HEK293 (cell line): Measurements from ENCODE around the gene PRR19.

Experiments
- CTCF ChIA-PET: fragments of 350-600 bp; formaldehyde crosslinking; extraction: SDS; loops from one replicate; lab custom pipeline; 2021; ENCODE audit warnings: antibody characterized with exemption; lab: Yijun Ruan, JAX
- POLR2A ChIA-PET: fragments of 300-600 bp; formaldehyde crosslinking; extraction: SDS; loops from one replicate; lab custom pipeline; 2020; ENCODE audit warnings: antibody characterized with exemption, inconsistent platforms; lab: Yijun Ruan, JAX
- H3K27ac ChIP-seq: fragments of 200-500 bp; sonication (Bioruptor generic); 2 replicates; pipeline ENCODE4 v1.5.1; 2014; ENCODE audit warnings: low read depth, low read length, control low read depth, inconsistent platforms; ENCODE audit errors: extremely low read depth
- H3K36me3 ChIP-seq, 2 experiments: fragments of 200-500 bp in 1 of 2; sonication (Bioruptor generic) in 1 of 2; 1 replicate in 1 of 2; 2 replicates in 1 of 2; pipeline ENCODE4 v1.5.1; 2014 to 2017; ENCODE audit warnings: inconsistent platforms in 2 of 2, low read length in 2 of 2; ENCODE audit not compliant: control insufficient read depth in 2 of 2, insufficient read depth in 1 of 2
- H3K4me1 ChIP-seq: fragments of 200-500 bp; sonication (Bioruptor generic); 2 replicates; pipeline ENCODE4 v1.5.1; 2014; ENCODE audit warnings: mild to moderate bottlenecking, low read length, inconsistent platforms; ENCODE audit not compliant: control insufficient read depth, insufficient read depth
- H3K4me3 ChIP-seq: 2 replicates; pipeline ENCODE4 v1.5.1; 2011; ENCODE audit warnings: low read depth, mild to moderate bottlenecking, control low read depth, low read length, moderate library complexity
- H3K9me3 ChIP-seq: fragments of 200-500 bp; sonication (Bioruptor generic); 2 replicates; pipeline ENCODE4 v1.5.1; 2014; ENCODE audit warnings: low read depth, low read length, inconsistent platforms; ENCODE audit not compliant: control insufficient read depth, insufficient read depth
- KLF9 ChIP-seq: fragments of 450-650 bp; formaldehyde crosslinking; IDR thresholded peaks from 2 replicates; pipeline ENCODE4 v1.5.1; 2016; ENCODE audit warnings: missing biosample characterization, missing genetic modification characterization, low read depth
- MEIS1 ChIP-seq: sonication (generic); formaldehyde crosslinking; IDR thresholded peaks from 2 replicates; pipeline ENCODE4 v1.8.1; 2022; ENCODE audit warnings: missing genetic modification reagents, mild to moderate bottlenecking, borderline replicate concordance
- MYNN ChIP-seq: fragments of 450-650 bp; formaldehyde crosslinking; IDR thresholded peaks from 2 replicates; pipeline ENCODE4 v1.5.1; 2016; ENCODE audit warnings: missing biosample characterization, missing genetic modification characterization, borderline replicate concordance
- PRDM4 ChIP-seq: fragments of 450-650 bp; formaldehyde crosslinking; IDR thresholded peaks from 2 replicates; pipeline ENCODE4 v1.5.1; 2017; ENCODE audit warnings: missing biosample characterization, missing genetic modification characterization
- YY2 ChIP-seq: fragments of 450-650 bp; formaldehyde crosslinking; IDR thresholded peaks from 2 replicates; pipeline ENCODE4 v1.5.1; 2016; ENCODE audit warnings: missing biosample characterization, missing genetic modification characterization
- ZBTB1 ChIP-seq: fragments of 450-650 bp; formaldehyde crosslinking; IDR thresholded peaks from 2 replicates; pipeline ENCODE4 v1.5.1; 2016; ENCODE audit warnings: missing biosample characterization, missing genetic modification characterization
- ZBTB17 ChIP-seq: fragments of 450-650 bp; formaldehyde crosslinking; IDR thresholded peaks from 2 replicates; pipeline ENCODE4 v1.5.1; 2016; ENCODE audit warnings: missing biosample characterization, missing genetic modification characterization
- ZBTB21 ChIP-seq: fragments of 450-650 bp; formaldehyde crosslinking; IDR thresholded peaks from 2 replicates; pipeline ENCODE4 v1.5.1; 2017; ENCODE audit warnings: missing biosample characterization, missing genetic modification characterization
- ZBTB8A ChIP-seq: fragments of 450-650 bp; formaldehyde crosslinking; IDR thresholded peaks from 2 replicates; pipeline ENCODE4 v1.5.1; 2016; ENCODE audit warnings: missing biosample characterization, missing genetic modification characterization
- ZEB2 ChIP-seq: fragments of 450-650 bp; formaldehyde crosslinking; IDR thresholded peaks from 2 replicates; pipeline ENCODE4 v1.5.1; 2016; ENCODE audit warnings: missing biosample characterization, missing genetic modification characterization
- ZNF175 ChIP-seq: fragments of 450-650 bp; formaldehyde crosslinking; IDR thresholded peaks from 2 replicates; pipeline ENCODE4 v1.5.1; 2016; ENCODE audit warnings: missing biosample characterization, missing genetic modification characterization
- ZNF19 ChIP-seq: fragments of 450-650 bp; formaldehyde crosslinking; IDR thresholded peaks from 2 replicates; pipeline ENCODE4; 2016; ENCODE audit warnings: missing biosample characterization, missing genetic modification characterization, low read depth
- ZNF274 ChIP-seq, 2 experiments: fragments of 200-500 bp in 1 of 2; fragments of 450-650 bp in 1 of 2; sonication (Bioruptor generic) in 1 of 2; formaldehyde crosslinking in 1 of 2; IDR thresholded peaks; 2 replicates each; pipeline versions ENCODE4 v1.5.1 to v1.6.1; 2014 to 2016; ENCODE audit warnings: borderline replicate concordance in 1 of 2, inconsistent platforms in 1 of 2, low read length in 1 of 2, missing biosample characterization in 1 of 2, missing genetic modification characterization in 1 of 2
- ZNF311 ChIP-seq: fragments of 450-650 bp; formaldehyde crosslinking; IDR thresholded peaks from 2 replicates; pipeline ENCODE4 v1.5.1; 2017; ENCODE audit warnings: missing biosample characterization, missing genetic modification characterization, borderline replicate concordance
- ZNF324 ChIP-seq: fragments of 450-650 bp; formaldehyde crosslinking; IDR thresholded peaks from 2 replicates; pipeline ENCODE4 v1.5.1; 2016; ENCODE audit warnings: missing biosample characterization, missing genetic modification characterization
- ZNF341 ChIP-seq: fragments of 450-650 bp; formaldehyde crosslinking; IDR thresholded peaks from 2 replicates; pipeline ENCODE4; 2016; ENCODE audit warnings: low read depth, missing biosample characterization, missing genetic modification characterization
- ZNF350 ChIP-seq: fragments of 450-650 bp; formaldehyde crosslinking; IDR thresholded peaks from 2 replicates; pipeline ENCODE4 v1.5.0; 2017; ENCODE audit warnings: missing biosample characterization, mild to moderate bottlenecking, missing genetic modification characterization
- ZNF398 ChIP-seq: fragments of 450-650 bp; formaldehyde crosslinking; IDR thresholded peaks from 2 replicates; pipeline ENCODE4 v1.5.1; 2017; ENCODE audit warnings: missing biosample characterization, missing genetic modification characterization
- ZNF423 ChIP-seq: fragments of 450-650 bp; formaldehyde crosslinking; IDR thresholded peaks from 2 replicates; pipeline ENCODE4 v1.5.1; 2016; ENCODE audit warnings: missing biosample characterization, missing genetic modification characterization
- ZNF433 ChIP-seq: fragments of 450-650 bp; formaldehyde crosslinking; IDR thresholded peaks from 2 replicates; pipeline ENCODE4 v1.5.1; 2016; ENCODE audit warnings: missing biosample characterization, missing genetic modification characterization, low read depth
- ZNF473 ChIP-seq: fragments of 450-650 bp; formaldehyde crosslinking; IDR thresholded peaks from 2 replicates; pipeline ENCODE4 v1.5.1; 2017; ENCODE audit warnings: missing biosample characterization, missing genetic modification characterization
- ZNF610 ChIP-seq: fragments of 450-650 bp; formaldehyde crosslinking; IDR thresholded peaks from 2 replicates; pipeline ENCODE4 v1.5.1; 2016; ENCODE audit warnings: missing biosample characterization, missing genetic modification characterization, borderline replicate concordance
- ZNF623 ChIP-seq: fragments of 450-650 bp; formaldehyde crosslinking; IDR thresholded peaks from 2 replicates; pipeline ENCODE4 v1.5.1; 2016; ENCODE audit warnings: missing biosample characterization, missing genetic modification characterization
- ZNF639 ChIP-seq: fragments of 450-650 bp; formaldehyde crosslinking; IDR thresholded peaks from 2 replicates; pipeline ENCODE4 v1.5.1; 2016; ENCODE audit warnings: missing biosample characterization, missing genetic modification characterization
- ZNF658 ChIP-seq: fragments of 450-650 bp; formaldehyde crosslinking; IDR thresholded peaks from 2 replicates; pipeline ENCODE4; 2016; ENCODE audit warnings: missing biosample characterization, missing genetic modification characterization
- ZNF785 ChIP-seq: fragments of 450-650 bp; formaldehyde crosslinking; IDR thresholded peaks from 2 replicates; pipeline ENCODE4 v1.5.1; 2016; ENCODE audit warnings: missing biosample characterization, missing genetic modification characterization
- TF ChIP-seq, protein P1 (sequence below): fragments of 450-650 bp; formaldehyde crosslinking; IDR thresholded peaks from 2 replicates; pipeline ENCODE4 v1.5.1; 2016; ENCODE audit warnings: missing biosample characterization, missing genetic modification characterization

The PRR19 gene

DNA sequence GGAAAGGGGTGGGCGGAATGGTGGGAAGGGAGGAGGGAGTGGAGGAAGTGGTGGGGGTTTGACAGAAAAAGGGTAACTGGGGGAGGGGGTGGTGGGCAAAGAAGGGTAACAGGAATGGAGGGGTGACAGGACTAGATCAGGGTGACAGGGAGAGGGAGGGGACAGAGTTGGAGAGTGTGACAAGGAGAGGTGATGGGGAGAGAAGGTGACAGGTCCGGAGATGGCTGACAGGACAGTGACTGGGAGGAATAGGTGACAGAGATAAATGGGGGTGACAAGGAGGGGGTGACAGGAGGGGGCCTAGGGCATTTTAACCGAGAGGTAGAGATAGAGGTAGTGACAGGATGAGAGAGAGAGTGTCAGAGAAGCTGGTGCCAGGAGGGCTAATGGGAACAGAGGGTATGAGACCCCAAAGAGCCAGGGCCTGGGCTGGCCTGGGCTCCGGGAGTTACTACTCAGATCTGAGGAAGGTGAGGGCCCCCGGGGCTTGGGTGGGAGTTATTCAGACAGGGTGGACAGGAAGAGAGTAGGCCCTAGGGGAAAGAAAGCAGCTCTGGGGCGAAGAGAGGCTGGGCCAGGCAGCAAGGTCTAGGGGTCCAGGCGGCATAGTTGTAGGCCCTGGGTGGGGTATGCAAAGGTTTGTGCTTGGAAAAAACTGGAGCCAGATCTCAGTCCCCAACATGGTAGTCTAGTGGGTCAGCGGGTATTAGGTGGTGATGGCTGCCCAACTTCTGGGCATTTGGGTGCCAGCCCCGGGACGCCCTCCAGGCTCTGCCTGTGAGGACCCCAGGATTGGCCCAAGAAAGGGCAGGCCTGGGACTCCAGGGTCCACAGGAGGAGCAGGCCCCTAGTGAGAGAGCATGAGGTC, 32.2 kb upstream of the PRR19 start:
- ChIA-PET CTCF (interaction anchor here (1.3 to 2.7 kb wide), 3 partner anchors 10 to 25 kb away, joined by 3 to 28 read pairs (median 5); no protein-coding TSS in a partner anchor), POLR2A (interaction anchor here (0.5 to 2.7 kb wide), 6 partner anchors 8 to 33 kb away, joined by 3 to 18 read pairs (median 8); partner anchors contain the start of genes GSK3A and PAFAH1B3)
- Histone ChIP-seq H3K4me3 (peak overlapping the region; percentile 52), H3K27ac (peak overlapping the region; percentile 60), H3K4me1 (peaks cover 16% of the 10 kb centered on the region), H3K36me3 (peaks cover 5 to 35% of the 10 kb centered on the region in 2 experiments), H3K9me3 (no peaks in the 10 kb centered on the region)
- TF ChIP-seq ZEB2 (no peak), ZBTB17 (tag by site-specific recombination) (no peak), ZNF658 (tag by site-specific recombination) (no peak), ZNF423 (tag by site-specific recombination) (no peak), ZNF433 (tag by site-specific recombination) (no peak), MYNN (tag by site-specific recombination) (no peak), ZNF398 (tag by site-specific recombination) (peak; percentile 96), ZNF324 (no peak), ZBTB1 (tag by site-specific recombination) (no peak), MEIS1 (CRISPR knock-in tag) (no peak), ZNF274 (IDR thresholded peaks at IDR 0.05; ENCODE audit: low read length) (no peak), ZNF274 (tag by site-specific recombination; IDR thresholded peaks at IDR 0.05; ENCODE audit: borderline replicate concordance) (no peak), ZNF639 (tag by site-specific recombination) (0 out of 2 replicates have a peak, but pooled peaks have one; percentile 27), ZNF19 (peak; percentile 24; the same call in 1 of the 2 replicates), ZBTB21 (tag by site-specific recombination) (peak; percentile 23; the same call in 1 of the 2 replicates), ZBTB8A (tag by site-specific recombination) (no peak), ZNF785 (tag by site-specific recombination) (peak; percentile 67; the same call in 1 of the 2 replicates), ZNF350 (tag by site-specific recombination) (no peak), ZNF175 (tag by site-specific recombination) (0 out of 2 replicates have a peak, but pooled peaks have one; percentile 59), ZNF610 (tag by site-specific recombination) (no peak), ZNF341 (no peak), YY2 (tag by site-specific recombination) (peak; percentile 37; the same call in 1 of the 2 replicates), KLF9 (tag by site-specific recombination) (peak; percentile 42; the same call in 1 of the 2 replicates), ZNF311 (tag by site-specific recombination) (0 out of 2 replicates have a peak, but pooled peaks have one; percentile 22), ZNF623 (no peak), ZNF473 (tag by site-specific recombination) (no peak), PRDM4 (tag by site-specific recombination) (0 out of 2 replicates have a peak, but pooled peaks have one; percentile 8)
- TF ChIP-seq, protein P1, sequence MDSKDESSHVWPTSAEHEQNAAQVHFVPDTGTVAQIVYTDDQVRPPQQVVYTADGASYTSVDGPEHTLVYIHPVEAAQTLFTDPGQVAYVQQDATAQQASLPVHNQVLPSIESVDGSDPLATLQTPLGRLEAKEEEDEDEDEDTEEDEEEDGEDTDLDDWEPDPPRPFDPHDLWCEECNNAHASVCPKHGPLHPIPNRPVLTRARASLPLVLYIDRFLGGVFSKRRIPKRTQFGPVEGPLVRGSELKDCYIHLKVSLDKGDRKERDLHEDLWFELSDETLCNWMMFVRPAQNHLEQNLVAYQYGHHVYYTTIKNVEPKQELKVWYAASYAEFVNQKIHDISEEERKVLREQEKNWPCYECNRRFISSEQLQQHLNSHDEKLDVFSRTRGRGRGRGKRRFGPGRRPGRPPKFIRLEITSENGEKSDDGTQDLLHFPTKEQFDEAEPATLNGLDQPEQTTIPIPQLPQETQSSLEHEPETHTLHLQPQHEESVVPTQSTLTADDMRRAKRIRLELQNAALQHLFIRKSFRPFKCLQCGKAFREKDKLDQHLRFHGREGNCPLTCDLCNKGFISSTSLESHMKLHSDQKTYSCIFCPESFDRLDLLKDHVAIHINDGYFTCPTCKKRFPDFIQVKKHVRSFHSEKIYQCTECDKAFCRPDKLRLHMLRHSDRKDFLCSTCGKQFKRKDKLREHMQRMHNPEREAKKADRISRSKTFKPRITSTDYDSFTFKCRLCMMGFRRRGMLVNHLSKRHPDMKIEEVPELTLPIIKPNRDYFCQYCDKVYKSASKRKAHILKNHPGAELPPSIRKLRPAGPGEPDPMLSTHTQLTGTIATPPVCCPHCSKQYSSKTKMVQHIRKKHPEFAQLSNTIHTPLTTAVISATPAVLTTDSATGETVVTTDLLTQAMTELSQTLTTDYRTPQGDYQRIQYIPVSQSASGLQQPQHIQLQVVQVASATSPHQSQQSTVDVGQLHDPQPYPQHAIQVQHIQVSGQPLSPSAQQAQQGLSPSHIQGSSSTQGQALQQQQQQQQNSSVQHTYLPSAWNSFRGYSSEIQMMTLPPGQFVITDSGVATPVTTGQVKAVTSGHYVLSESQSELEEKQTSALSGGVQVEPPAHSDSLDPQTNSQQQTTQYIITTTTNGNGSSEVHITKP (tag by site-specific recombination), result no peak
